ENCODE results near the gene CREB5.

The CREB5 gene

GRCh38 chr7:28452681-28453080 lies 40.4 kb downstream of the CREB5 start:
- no peaks in the 10 kb centered on the region for H3K9me3 ChIP-seq (ENCODE audit: control insufficient read depth in 1 of 2, low read length in 2 of 2)
- no peak overlapping the region for H3K9ac ChIP-seq (ENCODE audit: low read depth in 1 of 2, low read length in 2 of 2)
- no peaks in the 10 kb centered on the region for H3K36me3 ChIP-seq (ENCODE audit: control insufficient read depth in 1 of 2, insufficient read depth in 2 of 2, low read length in 2 of 2)
- no peaks in the 10 kb centered on the region for H3K27me3 ChIP-seq (ENCODE audit: control insufficient read depth in 1 of 2, insufficient read depth in 2 of 2, low read length in 2 of 2)
- no peak overlapping the region for H3K4me3 ChIP-seq (ENCODE audit: low read depth in 1 of 2, low read length in 2 of 2)
- no peak overlapping the region for H3K27ac ChIP-seq (ENCODE audit: low read depth, low read length)
- no peaks in the 10 kb centered on the region for H3K4me1 ChIP-seq (ENCODE audit: control insufficient read depth in 1 of 2, insufficient read depth in 2 of 2, low read length in 2 of 2)

GRCh38 chr7:28455486-28455885 lies 43.2 kb downstream of the CREB5 start:
- Histone ChIP-seq H3K9ac (ENCODE audit: low read depth in 1 of 2, low read length in 2 of 2) (no peak overlapping the region), H3K27ac (ENCODE audit: low read depth, low read length) (no peak overlapping the region), H3K9me3 (ENCODE audit: control insufficient read depth in 1 of 2, low read length in 2 of 2) (no peaks in the 10 kb centered on the region), H3K4me3 (ENCODE audit: low read depth in 1 of 2, low read length in 2 of 2) (no peak overlapping the region), H3K4me1 (ENCODE audit: control insufficient read depth in 1 of 2, insufficient read depth in 2 of 2, low read length in 2 of 2) (no peaks in the 10 kb centered on the region), H3K36me3 (ENCODE audit: control insufficient read depth in 1 of 2, insufficient read depth in 2 of 2, low read length in 2 of 2) (no peaks in the 10 kb centered on the region), H3K27me3 (ENCODE audit: control insufficient read depth in 1 of 2, insufficient read depth in 2 of 2, low read length in 2 of 2) (no peaks in the 10 kb centered on the region)

GRCh38 chr7:28456044-28456443 lies 43.7 kb downstream of the CREB5 start:
- H3K9me3 ChIP-seq (ENCODE audit: control insufficient read depth in 1 of 2, low read length in 2 of 2): no peaks in the 10 kb centered on the region
- no peak overlapping the region for H3K9ac ChIP-seq (ENCODE audit: low read depth in 1 of 2, low read length in 2 of 2)
- no peak overlapping the region for H3K4me3 ChIP-seq (ENCODE audit: low read depth in 1 of 2, low read length in 2 of 2)
- H3K27me3 ChIP-seq (ENCODE audit: control insufficient read depth in 1 of 2, insufficient read depth in 2 of 2, low read length in 2 of 2): no peaks in the 10 kb centered on the region
- H3K27ac ChIP-seq (ENCODE audit: low read depth, low read length): no peak overlapping the region
- H3K4me1 ChIP-seq (ENCODE audit: control insufficient read depth in 1 of 2, insufficient read depth in 2 of 2, low read length in 2 of 2): no peaks in the 10 kb centered on the region
- H3K36me3 ChIP-seq (ENCODE audit: control insufficient read depth in 1 of 2, insufficient read depth in 2 of 2, low read length in 2 of 2): no peaks in the 10 kb centered on the region

GRCh38 chr7:28458732-28459131 lies 46.4 kb downstream of the CREB5 start:
- Histone ChIP-seq H3K36me3 (ENCODE audit: control insufficient read depth in 1 of 2, insufficient read depth in 2 of 2, low read length in 2 of 2) (no peaks in the 10 kb centered on the region), H3K4me3 (ENCODE audit: low read depth in 1 of 2, low read length in 2 of 2) (no peak overlapping the region), H3K27me3 (ENCODE audit: control insufficient read depth in 1 of 2, insufficient read depth in 2 of 2, low read length in 2 of 2) (no peaks in the 10 kb centered on the region), H3K9me3 (ENCODE audit: control insufficient read depth in 1 of 2, low read length in 2 of 2) (no peaks in the 10 kb centered on the region), H3K9ac (ENCODE audit: low read depth in 1 of 2, low read length in 2 of 2) (no peak overlapping the region), H3K27ac (ENCODE audit: low read depth, low read length) (no peak overlapping the region), H3K4me1 (ENCODE audit: control insufficient read depth in 1 of 2, insufficient read depth in 2 of 2, low read length in 2 of 2) (no peaks in the 10 kb centered on the region)

GRCh38 chr7:28459306-28459705 lies 47.0 kb downstream of the CREB5 start:
- Histone ChIP-seq H3K27ac (ENCODE audit: low read depth, low read length) (no peak overlapping the region), H3K27me3 (ENCODE audit: control insufficient read depth in 1 of 2, insufficient read depth in 2 of 2, low read length in 2 of 2) (no peaks in the 10 kb centered on the region), H3K4me3 (ENCODE audit: low read depth in 1 of 2, low read length in 2 of 2) (no peak overlapping the region), H3K9me3 (ENCODE audit: control insufficient read depth in 1 of 2, low read length in 2 of 2) (no peaks in the 10 kb centered on the region), H3K4me1 (ENCODE audit: control insufficient read depth in 1 of 2, insufficient read depth in 2 of 2, low read length in 2 of 2) (no peaks in the 10 kb centered on the region), H3K36me3 (ENCODE audit: control insufficient read depth in 1 of 2, insufficient read depth in 2 of 2, low read length in 2 of 2) (no peaks in the 10 kb centered on the region), H3K9ac (ENCODE audit: low read depth in 1 of 2, low read length in 2 of 2) (no peak overlapping the region)

- Histone ChIP-seq H3K27me3 (ENCODE audit: control insufficient read depth in 1 of 2, insufficient read depth in 2 of 2, low read length in 2 of 2) (no peaks in the 10 kb centered on the region), H3K27ac (ENCODE audit: low read depth, low read length) (no peak overlapping the region), H3K4me3 (ENCODE audit: low read depth in 1 of 2, low read length in 2 of 2) (no peak overlapping the region), H3K9me3 (ENCODE audit: control insufficient read depth in 1 of 2, low read length in 2 of 2) (no peaks in the 10 kb centered on the region), H3K36me3 (ENCODE audit: control insufficient read depth in 1 of 2, insufficient read depth in 2 of 2, low read length in 2 of 2) (no peaks in the 10 kb centered on the region), H3K4me1 (ENCODE audit: control insufficient read depth in 1 of 2, insufficient read depth in 2 of 2, low read length in 2 of 2) (no peaks in the 10 kb centered on the region), H3K9ac (ENCODE audit: low read depth in 1 of 2, low read length in 2 of 2) (no peak overlapping the region)
These were observed 53.4 kb downstream of the CREB5 start for GRCh38 chr7:28465697-28466096.

GRCh38 chr7:28466341-28466740 lies 54.0 kb downstream of the CREB5 start:
- Histone ChIP-seq H3K4me1 (ENCODE audit: control insufficient read depth in 1 of 2, insufficient read depth in 2 of 2, low read length in 2 of 2) (no peaks in the 10 kb centered on the region), H3K9ac (ENCODE audit: low read depth in 1 of 2, low read length in 2 of 2) (no peak overlapping the region), H3K36me3 (ENCODE audit: control insufficient read depth in 1 of 2, insufficient read depth in 2 of 2, low read length in 2 of 2) (no peaks in the 10 kb centered on the region), H3K27ac (ENCODE audit: low read depth, low read length) (no peak overlapping the region), H3K4me3 (ENCODE audit: low read depth in 1 of 2, low read length in 2 of 2) (no peak overlapping the region), H3K27me3 (ENCODE audit: control insufficient read depth in 1 of 2, insufficient read depth in 2 of 2, low read length in 2 of 2) (no peaks in the 10 kb centered on the region), H3K9me3 (ENCODE audit: control insufficient read depth in 1 of 2, low read length in 2 of 2) (no peaks in the 10 kb centered on the region)

- no peaks in the 10 kb centered on the region for H3K4me1 ChIP-seq (ENCODE audit: control insufficient read depth in 1 of 2, insufficient read depth in 2 of 2, low read length in 2 of 2)
- H3K27ac ChIP-seq (ENCODE audit: low read depth, low read length): no peak overlapping the region
- H3K9me3 ChIP-seq (ENCODE audit: control insufficient read depth in 1 of 2, low read length in 2 of 2): no peaks in the 10 kb centered on the region
- H3K36me3 ChIP-seq (ENCODE audit: control insufficient read depth in 1 of 2, insufficient read depth in 2 of 2, low read length in 2 of 2): no peaks in the 10 kb centered on the region
- H3K9ac ChIP-seq (ENCODE audit: low read depth in 1 of 2, low read length in 2 of 2): no peak overlapping the region
- no peaks in the 10 kb centered on the region for H3K27me3 ChIP-seq (ENCODE audit: control insufficient read depth in 1 of 2, insufficient read depth in 2 of 2, low read length in 2 of 2)
- no peak overlapping the region for H3K4me3 ChIP-seq (ENCODE audit: low read depth in 1 of 2, low read length in 2 of 2)
These were observed 54.6 kb downstream of the CREB5 start for GRCh38 chr7:28466885-28467284.

- no peaks in the 10 kb centered on the region for H3K9me3 ChIP-seq (ENCODE audit: control insufficient read depth in 1 of 2, low read length in 2 of 2)
- no peaks in the 10 kb centered on the region for H3K27me3 ChIP-seq (ENCODE audit: control insufficient read depth in 1 of 2, insufficient read depth in 2 of 2, low read length in 2 of 2)
- H3K36me3 ChIP-seq (ENCODE audit: control insufficient read depth in 1 of 2, insufficient read depth in 2 of 2, low read length in 2 of 2): no peaks in the 10 kb centered on the region
These were observed 57.2 kb downstream of the CREB5 start for GRCh38 chr7:28469562-28469961.

GRCh38 chr7:28470344-28470743 lies 58.0 kb downstream of the CREB5 start:
- H3K4me3 ChIP-seq (ENCODE audit: low read depth in 1 of 2, low read length in 2 of 2): no peak overlapping the region
- no peak overlapping the region for H3K9ac ChIP-seq (ENCODE audit: low read depth in 1 of 2, low read length in 2 of 2)
- H3K36me3 ChIP-seq (ENCODE audit: control insufficient read depth in 1 of 2, insufficient read depth in 2 of 2, low read length in 2 of 2): no peaks in the 10 kb centered on the region
- no peaks in the 10 kb centered on the region for H3K27me3 ChIP-seq (ENCODE audit: control insufficient read depth in 1 of 2, insufficient read depth in 2 of 2, low read length in 2 of 2)
- H3K27ac ChIP-seq (ENCODE audit: low read depth, low read length): no peak overlapping the region
- no peaks in the 10 kb centered on the region for H3K9me3 ChIP-seq (ENCODE audit: control insufficient read depth in 1 of 2, low read length in 2 of 2)
- H3K4me1 ChIP-seq (ENCODE audit: control insufficient read depth in 1 of 2, insufficient read depth in 2 of 2, low read length in 2 of 2): no peaks in the 10 kb centered on the region

More at GRCh38 chr7:28469562-28469961, 57.2 kb downstream of the CREB5 start:
- Histone ChIP-seq H3K27ac (ENCODE audit: low read depth, low read length) (no peak overlapping the region), H3K4me1 (ENCODE audit: control insufficient read depth in 1 of 2, insufficient read depth in 2 of 2, low read length in 2 of 2) (no peaks in the 10 kb centered on the region), H3K4me3 (ENCODE audit: low read depth in 1 of 2, low read length in 2 of 2) (no peak overlapping the region), H3K9ac (ENCODE audit: low read depth in 1 of 2, low read length in 2 of 2) (no peak overlapping the region)

- no peaks in the 10 kb centered on the region for H3K36me3 ChIP-seq (ENCODE audit: control insufficient read depth in 1 of 2, insufficient read depth in 2 of 2, low read length in 2 of 2)
- H3K27me3 ChIP-seq (ENCODE audit: control insufficient read depth in 1 of 2, insufficient read depth in 2 of 2, low read length in 2 of 2): no peaks in the 10 kb centered on the region
- H3K4me1 ChIP-seq (ENCODE audit: control insufficient read depth in 1 of 2, insufficient read depth in 2 of 2, low read length in 2 of 2): no peaks in the 10 kb centered on the region
- H3K9ac ChIP-seq (ENCODE audit: low read depth in 1 of 2, low read length in 2 of 2): no peak overlapping the region
- no peaks in the 10 kb centered on the region for H3K9me3 ChIP-seq (ENCODE audit: control insufficient read depth in 1 of 2, low read length in 2 of 2)
- H3K4me3 ChIP-seq (ENCODE audit: low read depth in 1 of 2, low read length in 2 of 2): no peak overlapping the region
- H3K27ac ChIP-seq (ENCODE audit: low read depth, low read length): no peak overlapping the region
These were observed 60.0 kb downstream of the CREB5 start for GRCh38 chr7:28472332-28472731.
